HCT116 (cell line): ENCODE data around the gene RIT2. TPM values are rescaled to one million over a fixed set of nuclear protein-coding genes. Genes with fewer than 3 reads are reported as not detected.

Experiments used
- ATAC-seq: fragments of 200-7000 bp; cut with Tn5 transposase; 2 replicates; pipeline ENCODE4 v1.9.1; 2020; ENCODE audit warnings: mild to moderate bottlenecking, moderate library complexity
- BruUV-seq: library from RNA; stranded (reverse); fragments of 400-500 nt; replicated peaks from 2 replicates; lab custom pipeline; 2021; lab: Mats Ljungman, UMichigan
- CTCF ChIA-PET: fragments of 300-600 bp; sonication (Branson Sonifier 250); formaldehyde crosslinking; loops from one replicate; lab custom pipeline; 2021; ENCODE audit warnings: antibody characterized with exemption; lab: Charles Lee
- POLR2A ChIA-PET: fragments of 300-600, 350-600 bp; sonication (Branson Sonifier 250); formaldehyde crosslinking; loops from one replicate; lab custom pipeline; 2021; ENCODE audit warnings: antibody characterized with exemption; lab: Charles Lee
- RAD21 ChIA-PET, 2 experiments: fragments of 300-600 bp; sonication (Branson Sonifier 250); formaldehyde crosslinking; loops; one replicate each; lab custom pipeline; 2023; ENCODE audit warnings: low total read pairs in 2 of 2; ENCODE audit not compliant: uncharacterized antibody in 2 of 2, unreplicated experiment in 2 of 2, low non-redundant PET in 1 of 2; lab: Charles Lee
- DNase-seq: peaks from one replicate; pipeline ENCODE4 v3.0.0-alpha.2; 2010; ENCODE audit warnings: low read depth, low spot score
- H2AFZ ChIP-seq: fragments of 200-600 bp; shearing (Covaris generic), sonication (generic); 2 replicates; pipeline ENCODE4 v1.6.1; 2017; ENCODE audit warnings: low read depth, mixed run types, mixed read lengths, antibody characterized with exemption, low read length; ENCODE audit not compliant: poor library complexity, severe bottlenecking
- H3K27ac ChIP-seq: 2 replicates; pipeline ENCODE4 v1.5.1; 2012; ENCODE audit warnings: low read depth, low read length
- H3K27me3 ChIP-seq: fragments of 200-600 bp; sonication (generic); 2 replicates; pipeline ENCODE4 v1.6.1; 2016; ENCODE audit warnings: mixed run types, low read length, mixed read lengths; ENCODE audit not compliant: insufficient read depth
- H3K36me3 ChIP-seq, 2 experiments: fragments of 200-500 bp in 1 of 2; fragments of 200-600 bp in 1 of 2; sonication (Bioruptor generic) in 1 of 2; sonication (generic) in 1 of 2; 2 replicates each; pipeline versions ENCODE4 v1.5.1 to v1.6.1; 2014 to 2016; ENCODE audit warnings: low read length in 2 of 2, inconsistent platforms in 1 of 2, mixed read lengths in 1 of 2, mixed run types in 1 of 2; ENCODE audit not compliant: insufficient read depth in 2 of 2, control insufficient read depth in 1 of 2
- H3K4me1 ChIP-seq, 2 experiments: fragments of 200-600 bp in 1 of 2; sonication (generic) in 1 of 2; 2 replicates each; pipeline versions ENCODE4 v1.5.1 to v1.6.1; 2012 to 2017; ENCODE audit warnings: low read length in 2 of 2, inconsistent platforms in 1 of 2, mild to moderate bottlenecking in 1 of 2, mixed read lengths in 1 of 2, mixed run types in 1 of 2, moderate library complexity in 1 of 2; ENCODE audit not compliant: insufficient read depth in 2 of 2, control insufficient read depth in 1 of 2
- H3K4me2 ChIP-seq: fragments of 200-600 bp; sonication (generic); 2 replicates; pipeline ENCODE4 v1.6.1; 2017; ENCODE audit warnings: mixed run types, low read length, mixed read lengths
- H3K4me3 ChIP-seq, 2 experiments: fragments of 200-600 bp in 1 of 2; sonication (generic) in 1 of 2; replicated peaks in 1 of 2; 2 replicates each; pipeline ENCODE4 v1.5.1; 2011 to 2016; ENCODE audit warnings: low read length in 2 of 2, control low read depth in 1 of 2, low read depth in 1 of 2, mild to moderate bottlenecking in 1 of 2, mixed read lengths in 1 of 2, mixed run types in 1 of 2
- H3K79me2 ChIP-seq: fragments of 200-600 bp; sonication (generic); 2 replicates; pipeline ENCODE4 v1.6.1; 2017; ENCODE audit warnings: mild to moderate bottlenecking, mixed run types, low read length, moderate library complexity, mixed read lengths; ENCODE audit not compliant: insufficient read depth
- H3K9ac ChIP-seq: fragments of 200-600 bp; sonication (generic); 2 replicates; pipeline ENCODE4 v1.6.1; 2016; ENCODE audit warnings: low read length, mixed read lengths
- H3K9me2 ChIP-seq: fragments of 200-600 bp; sonication (generic), shearing (Covaris generic); 2 replicates; pipeline ENCODE4 v1.6.1; 2017; ENCODE audit warnings: mixed run types, mild to moderate bottlenecking, moderate library complexity; ENCODE audit not compliant: insufficient read depth
- H3K9me3 ChIP-seq, 2 experiments: fragments of 200-500 bp in 1 of 2; fragments of 200-600 bp in 1 of 2; sonication (Bioruptor generic) in 1 of 2; sonication (generic) in 1 of 2; 2 replicates each; pipeline ENCODE4 v1.6.1; 2014 to 2017; ENCODE audit warnings: low read length in 2 of 2, mixed read lengths in 2 of 2, inconsistent platforms in 1 of 2, low read depth in 1 of 2, mild to moderate bottlenecking in 1 of 2, mixed run types in 1 of 2, moderate library complexity in 1 of 2; ENCODE audit not compliant: control insufficient read depth in 1 of 2, insufficient read depth in 1 of 2
- H4K20me1 ChIP-seq: fragments of 200-600 bp; sonication (generic), shearing (Covaris generic); 2 replicates; pipeline ENCODE4 v1.6.1; 2017; ENCODE audit warnings: mixed run types, mild to moderate bottlenecking, moderate library complexity; ENCODE audit not compliant: insufficient read depth
- ELF1 ChIP-seq: IDR thresholded peaks from 2 replicates; pipeline ENCODE4 v1.6.1; 2012; ENCODE audit warnings: low read depth, borderline replicate concordance
- POLR2A ChIP-seq: IDR thresholded peaks from 2 replicates; pipeline ENCODE4 v1.7.0; 2011; ENCODE audit warnings: borderline replicate concordance; ENCODE audit not compliant: insufficient read depth, insufficient read length; ENCODE audit errors: extremely low read depth
- POLR2AphosphoS5 ChIP-seq: IDR thresholded peaks from 2 replicates; pipeline ENCODE4 v1.6.1; 2011; ENCODE audit warnings: mild to moderate bottlenecking, low read depth, low read length, moderate library complexity
- YY1 ChIP-seq: IDR thresholded peaks from 2 replicates; pipeline ENCODE4 v1.6.1; 2011; ENCODE audit warnings: low read length, low read depth, moderate library complexity, mild to moderate bottlenecking; ENCODE audit not compliant: insufficient replicate concordance; ENCODE audit errors: extremely low read depth
- ZBTB33 ChIP-seq: IDR thresholded peaks from 2 replicates; pipeline ENCODE4 v1.6.1; 2011; ENCODE audit warnings: mild to moderate bottlenecking, low read length, moderate library complexity; ENCODE audit not compliant: insufficient replicate concordance; ENCODE audit errors: extremely low read depth
- intact Hi-C: fragments of 100-400 bp; cut with micrococcal nuclease; formaldehyde crosslinking; loops from 2 replicates; pipeline ENCODE4 v1.10.0; 2022
- total RNA-seq: library from RNA; stranded (reverse); gene quantifications from one replicate; pipeline ENCODE4 v1.2.1, GENCODE V29; 2021; ENCODE audit not compliant: unreplicated experiment

The RIT2 gene
- total RNA-seq, 1 experiment from 2014 or later: not detected

GRCh38 chr18:43139288-43139946 lies 23.9 kb upstream of the RIT2 start:
- H3K79me2 ChIP-seq: no peaks in the 10 kb centered on the region
- CTCF ChIA-PET: no interaction called here
- DNase-seq (no peak), ATAC-seq (no peak)
- no peak overlapping the region for H3K4me3 ChIP-seq
- H3K4me1 ChIP-seq: no peaks in the 10 kb centered on the region
- H3K9ac ChIP-seq: no peak overlapping the region
- POLR2A ChIA-PET: no interaction called here
- H3K36me3 ChIP-seq: no peaks in the 10 kb centered on the region
- intact Hi-C loops: no loop called here
- RAD21 ChIA-PET: no interaction called here
- no peaks in the 10 kb centered on the region for H3K9me2 ChIP-seq
- no peak overlapping the region for H3K4me2 ChIP-seq
- no peak overlapping the region for H3K27ac ChIP-seq
- no peaks in the 10 kb centered on the region for H3K27me3 ChIP-seq
- no peak for TF ChIP-seq YY1
- no peak for TF ChIP-seq ELF1
- no peak for TF ChIP-seq POLR2AphosphoS5
- TF ChIP-seq ZBTB33: no peak
- TF ChIP-seq POLR2A: no peak
- BruUV-seq: no TSS peak
- no peaks in the 10 kb centered on the region for H4K20me1 ChIP-seq
- H2AFZ ChIP-seq: no peak overlapping the region
- H3K9me3 ChIP-seq: peaks cover 4 to 29% of the 10 kb centered on the region in 2 experiments; a peak in 3 of 4 replicates

- ChIA-PET CTCF (no interaction called here), RAD21 (no interaction called here), POLR2A (no interaction called here)
- no peak for TF ChIP-seq POLR2A
- intact Hi-C loops: no loop called here
- Histone ChIP-seq H3K36me3 (no peaks in the 10 kb centered on the region), H3K4me3 (no peak overlapping the region), H3K27ac (no peak overlapping the region), H3K9ac (no peak overlapping the region), H3K9me2 (no peaks in the 10 kb centered on the region), H3K27me3 (no peaks in the 10 kb centered on the region), H3K79me2 (no peaks in the 10 kb centered on the region), H3K9me3 (peaks cover 9 to 29% of the 10 kb centered on the region in 2 experiments; a peak in 2 of 4 replicates), H3K4me1 (no peaks in the 10 kb centered on the region), H2AFZ (no peak overlapping the region), H3K4me2 (no peak overlapping the region), H4K20me1 (no peaks in the 10 kb centered on the region)
- no peak for DNase-seq
- ATAC-seq: no peak
- BruUV-seq: no TSS peak
These were observed 19.4 kb upstream of the RIT2 start for GRCh38 chr18:43134876-43135275.
